Mesenteric fat pad (tissue), 1 donor: Measurements from ENCODE around the gene MAP1B. TPM values are rescaled to one million over a fixed set of nuclear protein-coding genes. Genes with fewer than 3 reads are reported as not detected.
"Not testable (repeated sequence)": the region's sequence is repeated elsewhere in the genome, so short reads cannot be mapped to it uniquely, and the experiment has no call there.

Experiments used
- DNase-seq: peaks from one replicate; pipeline ENCODE4 v3.0.0-alpha.2; 2020; ENCODE audit warnings: low spot score
- total RNA-seq: library from RNA; stranded (reverse); fragmentation: NEBNext Ultra II Directional; extraction: Animal tissue kit (Norgen Biotek cat#: 25700); gene quantifications from one replicate; pipeline ENCODE4 v1.2.1, GENCODE V29; 2021
- donor health status: DM: yes; HTN: yes; CAD: no.

Gene MAP1B
- total RNA-seq, 1 donor from 2014 or later, result 121 TPM

DNA sequence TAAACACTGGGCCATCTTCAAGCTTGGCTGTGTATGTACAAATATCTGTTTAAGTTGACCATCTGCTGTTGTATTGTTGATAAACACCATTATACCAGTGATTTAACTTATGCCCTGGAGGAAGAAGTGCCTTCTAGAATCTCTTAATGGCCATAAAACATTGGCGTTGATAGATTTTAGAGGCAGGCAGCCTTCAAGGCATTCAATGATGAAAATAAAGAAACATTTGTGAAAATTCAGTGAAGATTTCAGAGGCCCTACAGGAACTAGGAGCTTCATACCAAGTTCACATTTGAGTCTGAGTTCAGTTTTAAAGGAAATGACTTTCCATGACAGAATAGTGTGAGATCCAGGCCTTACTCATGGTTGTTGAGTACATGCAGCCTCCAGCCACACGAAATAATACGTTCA, 52.2 kb downstream of the MAP1B start:
- DNase-seq, result no peak

DNA sequence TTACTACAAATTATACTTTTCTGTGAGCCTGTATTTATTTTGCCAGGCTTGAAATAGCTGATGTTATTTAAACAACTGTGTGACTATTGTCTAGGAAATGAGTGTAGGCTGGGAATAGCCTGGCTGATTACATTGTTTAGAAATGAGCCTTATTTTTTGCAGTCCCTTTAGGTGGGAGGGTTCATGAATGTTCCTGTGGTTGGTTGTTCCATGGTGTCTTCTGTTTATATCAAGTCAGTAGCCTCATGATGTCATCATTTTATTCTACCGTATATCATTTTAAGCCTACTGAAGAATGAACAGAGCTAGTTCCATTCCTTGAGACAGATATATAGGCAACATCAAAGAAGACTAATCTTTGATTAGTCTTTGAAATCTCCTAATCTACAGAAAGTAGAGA, 53.1 kb downstream of the MAP1B start:
- no peak for DNase-seq

DNA sequence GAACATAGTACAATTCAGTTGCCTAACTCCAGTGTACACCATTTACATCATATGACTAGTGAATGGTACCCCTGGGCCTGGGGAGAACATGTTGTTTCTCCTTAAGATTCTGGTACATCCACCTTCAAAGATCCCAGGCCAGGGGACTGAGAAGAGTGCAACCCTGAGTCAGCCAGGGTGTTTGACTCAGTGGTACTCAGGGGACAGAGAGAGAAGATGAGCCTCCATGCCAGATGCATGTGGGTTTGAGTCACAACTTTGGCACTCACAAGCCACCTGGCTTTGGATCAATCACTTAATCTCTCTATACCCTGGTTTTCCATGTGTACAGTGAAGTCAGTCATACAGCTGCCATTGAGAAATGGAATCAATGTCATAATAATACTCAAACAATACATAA, 53.7 kb downstream of the MAP1B start:
- no peak for DNase-seq

DNA sequence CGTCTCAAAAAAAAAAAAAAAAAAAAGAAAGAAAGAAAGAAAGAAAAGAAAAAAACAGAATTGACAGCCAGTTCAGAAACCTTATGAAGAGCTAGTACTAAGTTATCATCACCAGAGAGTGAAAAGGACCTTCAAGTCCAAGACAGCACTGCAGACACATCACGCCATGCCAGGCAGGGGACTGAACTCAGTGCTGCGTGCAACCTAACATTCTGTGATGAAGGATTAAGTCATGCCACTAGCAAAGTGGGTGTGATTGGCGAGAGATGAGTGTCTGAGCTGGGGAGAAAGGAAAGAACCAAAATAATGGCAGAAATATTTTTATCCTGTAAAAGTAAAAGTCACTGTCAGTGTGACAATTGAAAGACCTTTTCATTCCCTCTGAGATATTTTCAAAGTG, 54.7 kb downstream of the MAP1B start:
- no peak for DNase-seq

DNA sequence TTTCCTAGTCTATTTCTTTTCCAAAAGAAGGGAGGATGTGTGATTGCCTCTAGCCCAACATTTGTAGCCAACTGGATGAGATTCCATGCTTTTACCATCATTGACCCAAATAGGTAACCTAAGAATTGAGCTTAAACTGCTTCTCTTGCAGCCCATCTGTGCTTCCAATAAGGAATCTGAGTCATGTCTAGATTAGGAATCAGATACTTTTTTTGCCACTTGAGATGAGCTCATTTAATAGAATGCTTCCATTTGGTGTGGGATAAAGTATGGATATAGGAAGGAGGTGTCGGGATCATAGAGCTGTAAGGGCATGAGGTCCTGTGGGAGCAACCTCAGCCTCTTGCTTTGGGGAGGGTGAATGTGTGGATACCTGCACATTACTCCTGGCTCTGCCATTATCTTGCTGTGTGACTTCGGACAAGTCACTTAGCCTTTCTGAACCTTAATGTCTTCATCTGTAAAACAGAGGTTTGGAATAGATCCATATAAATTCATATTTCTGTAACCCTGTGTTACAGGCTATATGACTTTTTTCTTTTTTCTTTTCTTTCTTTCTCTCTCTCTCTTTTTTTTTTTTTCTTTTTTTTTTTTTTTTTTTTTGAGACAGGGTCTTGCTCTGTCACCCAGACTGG, 56.2 kb downstream of the MAP1B start:
- no peak for DNase-seq

DNA sequence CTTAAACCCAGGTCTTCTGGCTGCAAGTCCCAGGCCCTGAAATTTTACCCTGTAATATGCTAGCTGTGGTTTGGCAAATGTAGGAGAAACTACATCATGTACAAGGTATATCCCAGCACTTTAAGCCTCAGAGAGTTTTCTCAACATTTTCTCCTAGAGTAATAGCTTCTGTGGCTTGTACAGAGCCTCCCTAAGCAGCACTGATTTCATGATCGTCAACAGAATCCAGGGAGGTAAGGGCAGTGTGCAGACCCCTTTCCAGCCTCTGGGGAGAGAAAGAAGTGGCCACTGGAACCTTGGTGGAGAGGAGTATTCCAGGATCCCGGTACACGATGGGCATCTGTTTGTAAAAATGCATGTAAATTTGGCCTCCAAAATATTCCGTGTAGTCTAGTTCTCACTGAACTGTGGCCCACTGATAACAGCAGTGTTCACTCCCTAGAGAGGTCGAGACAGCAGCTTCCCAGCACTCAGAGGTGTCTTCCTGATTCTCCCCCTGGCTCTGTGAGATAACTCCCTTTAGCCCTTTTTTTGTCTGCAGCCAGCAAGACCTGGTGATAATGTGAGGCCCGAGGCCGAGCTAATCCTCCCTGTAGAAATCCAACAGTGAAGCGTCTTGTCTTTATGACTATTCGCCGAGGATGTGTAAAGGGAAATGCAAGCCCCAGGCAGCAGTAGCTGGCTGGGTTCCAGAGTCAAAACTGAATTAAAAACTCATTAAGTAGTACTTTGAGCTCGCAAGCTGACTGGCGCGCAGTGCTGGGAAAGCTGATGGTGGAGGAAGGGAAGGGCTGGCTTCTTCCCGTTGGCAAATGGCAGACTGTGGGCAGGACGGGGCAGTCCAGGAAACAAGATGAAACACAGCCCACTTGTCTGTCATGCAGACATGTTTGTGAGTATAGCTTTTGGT, 59.0 kb downstream of the MAP1B start:
- DNase-seq, result no peak

DNA sequence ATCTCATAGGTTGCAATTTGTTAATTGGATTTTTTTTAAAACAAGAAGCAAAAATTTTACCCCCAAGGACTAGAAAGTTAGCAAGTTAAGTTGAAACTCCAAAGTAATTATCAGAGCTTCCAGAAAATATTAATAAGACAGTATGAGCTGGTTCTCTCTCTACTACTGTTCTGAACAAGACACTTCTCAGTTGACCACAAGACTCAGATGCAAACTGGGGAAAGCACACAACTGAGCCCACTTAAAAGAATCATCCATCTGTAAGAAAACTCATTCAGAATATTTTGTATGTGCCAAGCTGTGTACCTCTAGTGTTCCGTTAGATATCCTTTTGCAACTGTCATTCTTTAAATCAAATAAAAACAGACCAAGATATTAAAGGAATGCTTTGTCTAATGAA, 60.0 kb downstream of the MAP1B start:
- no peak for DNase-seq

DNA sequence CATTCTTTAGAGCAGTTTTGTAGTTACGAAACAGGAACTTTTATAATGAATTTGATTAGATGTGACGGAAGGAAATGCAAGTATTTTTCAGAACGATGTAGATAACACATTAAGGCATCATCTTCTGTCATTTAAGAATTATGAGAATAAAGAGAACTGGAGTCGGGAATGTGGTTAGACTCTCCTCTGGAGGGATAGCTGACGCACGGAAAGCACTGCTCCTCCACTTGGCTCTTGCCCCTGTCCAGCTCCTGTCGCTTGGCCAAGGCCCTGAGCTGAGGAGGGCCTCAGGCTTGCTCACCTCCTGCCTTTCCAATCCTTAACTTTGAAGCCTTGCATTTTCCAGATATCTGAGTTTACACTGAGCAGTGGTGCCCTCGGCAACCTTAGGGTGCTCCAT, 60.5 kb downstream of the MAP1B start:
- DNase-seq, result no peak

DNA sequence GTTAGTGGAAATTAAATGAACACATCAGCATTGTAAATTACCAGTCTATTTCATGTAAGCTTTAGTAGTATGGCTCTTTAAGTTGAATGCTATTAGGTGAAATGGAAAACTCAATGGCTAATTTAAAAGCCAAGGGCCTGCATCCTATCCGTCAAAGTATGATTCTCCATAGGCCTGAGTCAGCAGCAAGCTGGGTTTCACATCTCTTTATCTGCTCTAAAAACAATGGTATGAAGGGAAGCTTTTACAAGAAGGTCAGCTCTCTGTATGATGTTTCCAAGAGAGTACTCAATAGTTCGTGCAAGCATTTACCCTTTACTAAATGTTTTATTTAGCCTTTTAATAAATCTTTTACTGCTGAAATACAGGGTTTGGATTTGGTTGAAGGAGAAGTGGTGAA, 62.8 kb downstream of the MAP1B start:
- DNase-seq, result no peak

DNA sequence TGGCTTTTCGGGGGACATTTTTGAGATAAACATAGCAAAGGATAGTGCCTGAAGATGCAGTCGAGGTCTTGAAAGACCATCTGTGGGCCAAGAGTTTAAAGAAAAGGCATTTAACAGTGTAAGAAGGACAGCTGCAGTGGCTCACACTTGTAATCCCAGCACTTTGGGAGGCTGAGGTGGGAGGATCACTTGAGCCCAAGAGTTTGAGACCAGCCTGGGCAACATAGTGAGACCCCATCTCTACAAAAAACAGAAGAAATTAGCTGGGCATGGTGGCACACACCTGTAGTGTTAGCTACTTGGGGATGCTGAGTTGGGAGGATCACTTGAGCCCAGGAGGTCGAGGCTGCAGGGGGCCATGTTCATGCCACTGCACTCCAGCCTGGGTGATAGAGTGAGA, 63.9 kb downstream of the MAP1B start:
- DNase-seq, result not testable (repeated sequence)

DNA sequence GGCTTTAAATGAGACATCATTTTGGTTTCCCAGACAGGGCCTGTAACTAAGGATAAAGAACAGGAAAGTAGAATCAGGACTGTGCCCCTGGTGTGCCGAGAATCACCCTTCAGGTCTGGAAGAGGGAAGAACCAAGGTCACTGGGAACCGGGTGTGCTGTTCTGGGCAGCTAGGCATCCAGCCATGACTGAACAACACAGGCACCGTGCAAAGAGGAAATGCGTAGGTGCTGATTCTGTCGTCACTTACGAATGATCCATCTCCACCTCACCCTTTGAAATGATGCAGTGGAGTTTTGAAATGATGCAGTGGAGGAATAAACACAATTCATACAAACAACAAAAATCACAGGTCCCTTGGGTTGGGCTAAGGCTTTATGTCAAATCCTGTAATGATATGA, 64.4 kb downstream of the MAP1B start:
- no peak for DNase-seq

DNA sequence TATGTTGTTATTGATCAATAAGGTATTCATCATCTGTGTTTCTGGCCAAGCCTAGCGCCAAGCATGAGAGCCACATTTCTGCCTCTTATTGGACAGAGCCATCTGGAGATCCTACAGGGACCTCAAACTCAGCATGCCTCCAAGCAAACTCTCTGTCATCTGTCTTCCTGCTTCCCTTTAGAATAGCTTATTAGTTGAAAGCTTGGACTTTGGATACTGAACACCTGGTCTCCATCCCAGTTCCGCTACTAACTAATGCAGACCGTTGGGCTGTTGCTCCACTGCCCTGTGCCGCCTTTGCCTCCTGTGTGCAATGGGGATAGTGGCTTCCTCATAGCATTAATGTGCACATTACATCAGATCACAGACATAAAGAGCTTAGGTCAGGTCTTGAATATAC, 65.5 kb downstream of the MAP1B start:
- DNase-seq, result no peak

DNA sequence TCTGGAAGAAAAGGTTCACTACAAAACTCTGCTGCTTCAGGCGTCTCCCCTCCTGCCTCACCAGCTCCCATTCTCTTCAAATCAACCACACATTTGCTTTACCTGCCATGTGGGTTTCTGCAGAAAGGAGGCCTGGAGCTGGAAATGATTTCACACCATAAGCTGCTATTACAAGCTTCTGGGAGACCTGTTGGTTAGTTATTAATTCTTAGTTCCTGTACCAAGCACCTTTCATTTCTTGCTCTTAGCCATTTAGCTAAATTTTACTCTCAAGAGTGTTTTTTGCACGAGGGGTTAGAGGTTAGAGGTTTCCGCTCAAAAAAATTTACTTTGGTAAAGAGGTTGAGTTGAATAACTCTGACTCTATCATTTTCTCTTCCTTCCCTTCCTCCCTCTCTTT, 70.3 kb downstream of the MAP1B start:
- no peak for DNase-seq

DNA sequence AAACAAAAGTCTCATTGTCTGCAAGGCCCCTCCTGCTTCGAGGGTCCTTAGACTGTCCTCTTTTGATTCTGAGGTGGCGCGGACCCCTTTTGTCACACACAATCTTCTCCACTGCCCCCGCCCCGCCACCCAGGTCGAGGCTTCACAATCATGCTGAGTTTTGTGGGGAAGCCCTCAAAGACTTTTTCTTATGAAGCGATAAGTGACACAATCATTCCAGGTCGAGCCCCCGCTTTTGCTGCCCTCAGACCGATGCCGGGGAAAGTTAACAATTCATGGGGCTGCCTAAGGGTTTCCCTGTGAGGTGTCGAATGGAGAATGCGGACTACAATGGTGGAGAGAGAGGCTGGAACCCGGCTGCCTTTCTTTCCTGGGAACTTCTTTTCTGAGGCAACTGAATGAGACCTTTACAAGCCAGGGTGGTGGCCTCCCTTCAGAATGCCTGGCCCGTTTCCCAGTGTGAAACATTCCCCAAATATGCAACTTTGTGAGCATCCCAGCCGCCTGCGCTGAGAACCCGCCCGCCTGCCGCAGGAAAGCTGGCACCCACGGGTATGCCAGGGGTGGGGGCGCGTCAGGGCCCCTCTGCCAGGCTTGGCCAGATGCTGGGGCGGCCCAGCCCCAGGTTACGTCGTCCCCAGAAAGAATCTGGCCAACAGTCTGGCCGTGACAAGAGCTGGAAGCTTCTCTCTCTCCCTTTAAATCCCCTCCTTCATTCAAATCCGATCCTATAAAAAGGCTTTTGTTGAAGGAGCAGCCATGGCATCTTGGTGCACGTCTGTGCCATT, 71.9 kb downstream of the MAP1B start:
- no peak for DNase-seq

DNA sequence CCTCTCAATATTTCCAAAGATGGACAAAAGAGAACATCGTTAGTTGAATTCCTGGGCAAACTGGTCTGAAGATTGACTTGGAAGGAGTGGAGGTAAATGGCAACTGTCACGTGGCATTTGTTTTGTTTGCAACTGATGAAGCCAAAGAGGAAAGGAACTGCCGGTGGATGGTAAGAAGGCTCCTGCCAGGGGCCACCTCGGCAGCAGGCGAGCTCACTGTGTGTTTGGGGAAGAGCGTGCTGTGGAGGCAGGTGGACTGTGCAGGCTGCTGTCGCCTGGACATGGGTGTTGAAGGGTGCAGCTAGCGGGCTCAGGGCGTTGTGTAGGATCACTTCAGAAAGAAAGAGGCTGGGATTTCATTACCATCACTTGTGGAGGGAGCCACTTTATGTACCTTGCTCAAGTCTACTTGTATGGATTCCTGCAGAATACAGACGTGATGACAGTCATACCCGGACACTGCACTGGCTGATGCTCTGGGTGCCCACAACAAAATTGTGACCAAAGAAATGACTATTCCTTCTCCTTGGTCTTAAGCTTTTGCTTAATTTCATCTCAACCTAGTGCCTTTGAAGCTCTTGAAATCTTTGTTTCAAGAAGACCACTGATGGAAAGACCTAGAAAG, 72.7 kb downstream of the MAP1B start:
- no peak for DNase-seq

DNA sequence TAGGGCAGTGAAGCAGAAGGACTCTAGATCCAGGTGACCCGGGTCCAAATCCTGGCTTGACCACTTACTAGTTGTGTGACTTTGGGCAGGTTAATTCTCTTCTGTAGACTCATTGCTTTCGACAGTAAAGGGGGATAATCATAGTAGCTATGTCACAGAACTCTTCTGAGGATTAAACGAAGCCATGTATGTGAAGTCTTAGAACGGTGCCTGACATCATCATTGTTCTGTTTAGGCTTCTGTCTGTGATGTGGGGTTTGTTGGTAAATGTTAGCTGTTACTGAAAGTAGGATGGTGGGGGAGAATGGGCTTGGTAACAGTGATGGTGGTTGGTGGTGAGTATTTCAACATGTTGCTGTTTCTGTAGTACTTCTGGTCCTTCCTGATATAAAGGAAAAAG, 73.7 kb downstream of the MAP1B start:
- DNase-seq, result no peak

DNA sequence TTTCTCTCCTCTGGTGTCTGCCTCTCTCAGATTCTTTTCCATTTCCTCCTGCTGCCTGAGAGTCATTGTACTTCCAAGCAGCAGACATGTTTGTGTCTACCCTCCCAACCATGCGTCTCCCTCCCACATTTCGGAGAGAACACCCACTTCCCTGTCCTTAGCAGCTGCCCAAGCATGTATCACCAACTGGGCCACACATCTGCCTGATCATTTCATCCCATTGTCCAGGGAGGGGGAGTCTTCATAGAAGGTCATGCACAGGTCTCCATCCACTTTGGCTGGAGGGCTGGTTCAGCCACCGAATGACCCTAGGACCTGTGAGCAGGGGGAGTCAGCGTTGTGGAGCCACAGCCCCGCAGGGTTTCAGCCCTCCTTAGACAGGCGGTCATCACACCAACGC, 75.4 kb downstream of the MAP1B start:
- DNase-seq, result no peak

DNA sequence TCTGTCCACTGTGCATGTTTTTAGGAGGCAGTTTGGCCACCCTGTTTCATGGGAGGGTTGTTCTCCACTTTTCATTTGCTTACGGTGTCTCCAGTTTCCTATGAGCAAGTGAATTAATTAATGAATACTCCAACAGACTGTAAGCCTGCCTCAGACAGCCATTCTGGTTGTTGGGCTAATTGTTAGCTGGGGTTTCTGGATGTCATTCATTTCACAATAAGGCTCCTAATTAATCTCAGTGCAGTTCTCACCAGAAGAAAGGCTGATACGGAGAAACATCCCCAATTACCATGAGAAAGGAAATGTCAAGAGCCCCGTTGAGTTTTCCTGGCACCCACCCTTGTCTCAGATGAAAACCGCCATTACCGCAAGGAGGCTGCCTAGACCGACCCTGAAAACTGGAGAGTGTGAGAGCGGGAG, 75.8 kb downstream of the MAP1B start:
- no peak for DNase-seq

DNA sequence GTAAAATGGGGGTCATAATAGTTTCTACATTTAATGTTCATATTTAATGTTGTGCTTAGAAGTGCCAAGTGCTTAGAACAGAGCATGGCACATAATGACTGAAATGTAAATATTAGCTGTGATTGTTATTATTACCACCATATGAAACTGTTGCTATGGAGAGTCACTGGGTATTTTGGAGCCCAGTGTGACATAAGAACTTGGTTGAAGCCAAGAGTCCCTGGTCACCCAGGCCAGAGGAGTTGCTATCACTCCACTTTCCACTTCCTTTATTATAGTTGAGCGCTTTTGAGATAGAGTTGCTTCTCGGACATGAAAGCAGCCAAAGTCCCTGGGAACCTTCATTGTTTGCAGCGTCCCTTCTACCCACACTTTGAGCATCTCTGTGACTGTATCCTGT, 77.1 kb downstream of the MAP1B start:
- no peak for DNase-seq

DNA sequence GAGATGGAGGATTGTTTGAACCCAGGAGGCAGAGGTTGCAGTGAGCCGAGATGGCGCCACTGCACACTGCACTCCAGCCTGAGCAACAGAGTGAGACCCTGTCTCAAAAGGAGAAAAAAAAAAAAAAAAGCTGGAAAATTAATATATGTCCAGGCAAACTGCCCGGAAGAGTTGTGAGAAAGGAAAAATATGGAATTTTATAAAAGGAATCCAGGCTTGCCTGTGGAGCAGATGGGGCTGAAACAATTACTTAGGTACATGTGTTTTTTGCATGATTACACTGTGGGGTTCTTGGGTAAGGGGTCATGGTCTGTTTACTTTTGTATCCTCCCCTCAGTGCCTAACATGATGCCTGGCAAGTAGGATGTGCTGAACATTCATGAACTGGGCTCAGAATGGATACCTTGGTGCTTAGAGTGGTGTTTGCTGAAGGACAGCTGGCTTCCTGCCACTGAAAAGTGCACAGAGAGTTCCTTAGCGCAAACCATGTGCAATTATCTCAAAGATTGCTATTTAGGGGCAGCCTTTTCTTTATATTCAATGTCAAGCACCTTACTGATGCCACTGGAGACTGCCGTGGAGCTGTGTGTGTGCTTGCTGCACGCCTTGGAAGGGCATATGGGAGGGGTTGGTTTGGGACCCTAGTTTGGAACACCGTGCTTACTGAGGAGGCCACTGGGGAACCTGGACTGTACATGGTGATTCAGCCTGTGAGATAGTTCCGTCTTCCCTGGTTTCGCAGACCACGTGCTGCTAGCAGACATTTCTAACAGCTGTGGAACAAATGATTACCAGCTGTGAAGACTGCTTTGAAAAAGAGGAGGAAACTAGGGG, 78.4 kb downstream of the MAP1B start:
- DNase-seq, result no peak
